ENCODE measurements around the gene LGR4. TPM values are rescaled to one million over a fixed set of nuclear protein-coding genes. Genes with fewer than 3 reads are reported as not detected.

LGR4 gene
- total and polyA plus RNA-seq, 10 of the 15 experiments (the other 5 are each of a cell fraction or from before 2014, with no cell fraction given), result under 0.01 to 0.64 (median 0.04) TPM; not detected in 5

DNA sequence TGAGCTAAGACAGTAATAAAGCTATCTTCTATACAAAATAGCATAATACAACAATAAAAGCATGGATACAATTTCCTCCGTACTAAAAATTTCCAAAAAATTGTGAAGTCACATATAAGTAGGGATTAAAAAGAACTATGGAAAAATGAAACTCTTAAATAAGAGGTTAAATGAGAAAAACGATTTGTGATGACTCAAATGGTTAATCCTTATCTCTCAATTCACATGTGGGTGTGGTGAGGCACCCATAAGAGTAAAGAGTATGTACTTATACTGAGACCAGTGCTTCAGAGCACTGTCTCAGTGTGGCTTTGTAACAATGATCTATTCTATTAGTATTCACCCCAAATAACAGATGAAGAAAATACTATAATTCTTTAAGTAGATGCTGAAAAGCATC, 84.6 kb downstream of the LGR4 start (continued):
- TF ChIP-seq, protein P1, sequence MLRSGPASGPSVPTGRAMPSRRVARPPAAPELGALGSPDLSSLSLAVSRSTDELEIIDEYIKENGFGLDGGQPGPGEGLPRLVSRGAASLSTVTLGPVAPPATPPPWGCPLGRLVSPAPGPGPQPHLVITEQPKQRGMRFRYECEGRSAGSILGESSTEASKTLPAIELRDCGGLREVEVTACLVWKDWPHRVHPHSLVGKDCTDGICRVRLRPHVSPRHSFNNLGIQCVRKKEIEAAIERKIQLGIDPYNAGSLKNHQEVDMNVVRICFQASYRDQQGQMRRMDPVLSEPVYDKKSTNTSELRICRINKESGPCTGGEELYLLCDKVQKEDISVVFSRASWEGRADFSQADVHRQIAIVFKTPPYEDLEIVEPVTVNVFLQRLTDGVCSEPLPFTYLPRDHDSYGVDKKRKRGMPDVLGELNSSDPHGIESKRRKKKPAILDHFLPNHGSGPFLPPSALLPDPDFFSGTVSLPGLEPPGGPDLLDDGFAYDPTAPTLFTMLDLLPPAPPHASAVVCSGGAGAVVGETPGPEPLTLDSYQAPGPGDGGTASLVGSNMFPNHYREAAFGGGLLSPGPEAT (IDR thresholded peaks at IDR 0.05; ENCODE audit: low read depth), result no peak
- TF ChIP-seq, protein P2, sequence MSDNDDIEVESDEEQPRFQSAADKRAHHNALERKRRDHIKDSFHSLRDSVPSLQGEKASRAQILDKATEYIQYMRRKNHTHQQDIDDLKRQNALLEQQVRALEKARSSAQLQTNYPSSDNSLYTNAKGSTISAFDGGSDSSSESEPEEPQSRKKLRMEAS (IDR thresholded peaks at IDR 0.05; ENCODE audit: low read depth, low read length), result no peak

DNA sequence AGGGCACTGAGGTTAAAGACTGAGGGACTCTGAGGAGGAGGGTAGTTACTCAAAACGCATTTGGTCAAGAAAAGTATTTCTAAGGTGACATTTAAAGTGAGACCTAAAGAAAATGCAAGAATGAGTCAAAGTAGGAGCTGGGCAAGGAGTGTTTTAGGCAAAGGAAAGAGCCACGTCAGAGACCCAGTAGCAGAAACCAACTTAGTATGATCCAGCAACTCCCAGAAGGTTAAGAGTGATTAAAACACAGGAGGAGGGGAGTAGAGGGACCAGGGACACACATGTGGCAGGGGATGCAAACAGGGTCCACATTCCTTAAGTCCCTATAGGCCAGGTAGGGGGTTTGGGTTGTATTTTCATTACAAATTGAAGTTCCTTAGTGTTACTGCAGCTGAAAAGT, 85.2 kb downstream of the LGR4 start:
- H3K4me2 ChIP-seq (ENCODE audit: control insufficient read depth, insufficient read depth), result no peak overlapping the region
- ChIA-PET SMC1A (ENCODE audit: uncharacterized antibody, unreplicated experiment) (interaction anchor here (1.4 to 1.7 kb wide), 2 partner anchors 15 to 91 kb away, joined by 4 to 5 read pairs; no protein-coding TSS in a partner anchor), POLR2A (no interaction called here), RAD21 (ENCODE audit: unreplicated experiment) (no interaction called here), CTCF (no interaction called here)
- 0% methylated on average over 2 of the region's 2 CpGs for WGBS (ENCODE audit: insufficient coverage, insufficient replicate concordance, low lambda C conversion rate, missing lambda C conversion rate)
- no peaks in the 10 kb centered on the region for H3K79me2 ChIP-seq (ENCODE audit: control insufficient read depth, insufficient read depth, low read length)
- no peaks in the 10 kb centered on the region for H4K20me1 ChIP-seq (ENCODE audit: control insufficient read depth, insufficient read depth)
- H3K4me3 ChIP-seq, result no peak overlapping the region
- intact Hi-C loops (cut with micrococcal nuclease; ENCODE audit: unreplicated experiment) (no loop called here), in situ Hi-C loops (cut with MboI) (no loop called here)
- H3K9ac ChIP-seq (ENCODE audit: control insufficient read depth, insufficient read depth, low read length), result no peak overlapping the region
- ATAC-seq, result peak; percentile 39
- no peaks in the 10 kb centered on the region for H3K4me1 ChIP-seq (ENCODE audit: control insufficient read depth, insufficient read depth, low read length)
- no peak for FAIRE-seq
- TF ChIP-seq SRF (IDR thresholded peaks at IDR 0.05; ENCODE audit: low read depth in 2 of 2, low read length in 2 of 2) (no peak), KAT2A (conservative IDR thresholded peaks at IDR 0.05; ENCODE audit: control insufficient read depth, low read depth, low read length) (no peak), CBX3 (IDR thresholded peaks at IDR 0.05; ENCODE audit: borderline replicate concordance, low read depth) (no peak), EZH2 (IDR thresholded peaks at IDR 0.05; ENCODE audit: borderline replicate concordance, control insufficient read depth, low read depth, low read length) (no peak), TCF12 (IDR thresholded peaks at IDR 0.05; ENCODE audit: low read depth, low read length) (no peak), RB1 (IDR thresholded peaks at IDR 0.05; ENCODE audit: borderline replicate concordance) (no peak), RFX5 (IDR thresholded peaks at IDR 0.05; ENCODE audit: low read depth, low read length) (no peak), MXI1 (IDR thresholded peaks at IDR 0.05; ENCODE audit: low read depth, low read length) (no peak)
- TF ChIP-seq, protein P1 (IDR thresholded peaks at IDR 0.05; ENCODE audit: low read depth), result no peak
- H3K36me3 ChIP-seq (ENCODE audit: control insufficient read depth in 2 of 2, insufficient read depth in 2 of 2, low read length in 1 of 2), result no peaks in the 10 kb centered on the region
- no peak overlapping the region for H2AFZ ChIP-seq (ENCODE audit: control insufficient read depth, low read depth, low read length)
- no peaks in the 10 kb centered on the region for H3K9me3 ChIP-seq (replicated peaks; ENCODE audit: control insufficient read depth, insufficient read depth, low read length)
- H3K27me3 ChIP-seq (replicated peaks in 1 of 2; ENCODE audit: control insufficient read depth in 2 of 2, insufficient read depth in 2 of 2, low read length in 1 of 2), result no peaks in the 10 kb centered on the region
- no peak for DNase-seq (ENCODE audit: low read depth, low spot score)
- H3K27ac ChIP-seq (ENCODE audit: control insufficient read depth, insufficient read depth), result no peak overlapping the region
- no TSS peak for BruUV-seq (replicated peaks)

All from GM12878 (cell line).